GM19099 (cell line): ENCODE data around the gene NECTIN4.

Experiments used
- POLR2A ChIP-seq: IDR thresholded peaks from 3 replicates; pipeline ENCODE4 v1.6.1; 2011; ENCODE audit warnings: low read depth; ENCODE audit not compliant: insufficient read length; ENCODE audit errors: extremely low read depth

NECTIN4 gene

DNA sequence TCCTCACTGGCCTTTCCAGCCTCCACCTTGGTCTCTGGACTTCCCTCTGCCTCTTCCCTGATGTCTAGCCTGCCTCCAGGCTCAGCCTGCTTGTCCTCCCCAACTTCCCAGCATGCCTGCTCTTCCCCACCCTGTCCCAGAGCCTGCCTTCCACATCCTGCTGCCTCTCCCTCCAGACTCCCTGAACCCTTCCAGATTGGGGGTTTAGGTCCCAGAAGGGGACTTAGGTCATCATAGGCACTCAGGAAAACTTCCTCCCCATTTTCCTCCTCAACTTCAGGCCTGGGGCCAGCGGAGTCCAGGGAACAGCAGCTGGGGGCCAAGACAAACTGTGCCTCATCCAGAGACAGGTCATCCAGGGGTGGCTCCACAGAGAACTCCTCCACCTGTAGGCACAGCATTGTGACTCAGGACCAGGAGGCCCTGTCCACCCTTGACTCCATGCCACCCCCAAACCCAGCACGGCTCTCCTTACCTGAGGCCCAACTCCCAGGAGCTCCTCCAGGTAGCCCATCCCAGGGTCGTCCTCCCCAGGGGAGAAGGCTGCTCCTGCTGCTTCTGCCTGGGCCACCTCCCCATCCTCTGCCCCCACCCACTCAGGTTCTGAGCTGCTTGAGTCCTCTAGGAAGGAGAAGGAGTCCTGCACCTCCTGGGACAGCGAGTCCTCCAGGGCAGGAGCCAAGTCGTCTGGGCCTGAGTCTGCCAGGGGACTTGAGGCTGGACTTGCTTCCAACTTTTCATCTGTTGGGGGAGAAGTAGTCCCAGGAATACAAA, 40.2 kb downstream of the NECTIN4 start:
- no peak for TF ChIP-seq POLR2A

DNA sequence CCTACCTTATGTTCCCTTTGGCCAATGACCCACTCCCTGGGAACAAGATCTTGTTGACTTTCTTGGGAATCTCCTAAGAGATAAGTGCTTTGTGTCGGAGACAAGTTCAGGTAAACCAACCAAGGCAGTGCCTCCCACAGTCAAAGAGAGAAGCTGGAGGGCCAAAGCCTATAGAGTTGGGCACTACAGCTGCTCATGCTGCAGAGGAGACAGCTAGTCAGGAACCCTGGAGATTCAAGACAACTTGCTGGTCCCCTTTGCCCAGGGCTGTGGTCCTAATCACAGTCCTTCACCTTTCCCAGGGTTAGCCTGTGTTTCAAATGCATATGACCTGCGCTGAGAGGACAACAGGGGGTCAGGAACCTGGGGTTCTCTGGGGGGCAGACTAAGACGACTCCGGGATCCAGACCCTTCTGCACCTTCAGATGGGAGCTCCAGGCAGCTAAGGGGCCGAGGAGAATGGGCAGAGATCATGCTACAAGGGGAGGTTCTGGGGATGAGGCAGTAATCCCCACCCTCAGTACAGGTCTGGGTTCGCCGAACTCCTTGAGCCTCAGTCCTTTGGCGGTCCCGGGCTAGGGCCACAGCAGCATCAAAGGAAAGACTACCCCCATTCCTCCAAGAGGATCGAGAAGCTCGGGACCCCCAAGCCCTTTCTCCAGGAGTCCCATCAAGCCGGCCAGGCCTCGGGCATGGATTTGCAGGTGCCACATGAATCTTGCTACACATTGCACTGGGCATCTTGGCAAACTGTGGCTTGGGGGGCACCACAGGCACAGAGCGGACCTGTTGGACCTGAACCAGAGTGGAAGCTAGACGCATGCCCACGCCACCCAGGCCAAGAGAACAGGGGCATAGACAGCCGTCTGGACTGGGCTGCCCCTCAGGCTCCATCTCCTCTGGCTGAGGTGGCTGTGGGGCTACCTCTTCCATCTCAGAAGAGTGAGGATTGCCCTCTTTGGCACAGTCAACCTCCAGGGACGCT, 41.6 kb downstream of the NECTIN4 start:
- TF ChIP-seq POLR2A = peak; percentile 23

DNA sequence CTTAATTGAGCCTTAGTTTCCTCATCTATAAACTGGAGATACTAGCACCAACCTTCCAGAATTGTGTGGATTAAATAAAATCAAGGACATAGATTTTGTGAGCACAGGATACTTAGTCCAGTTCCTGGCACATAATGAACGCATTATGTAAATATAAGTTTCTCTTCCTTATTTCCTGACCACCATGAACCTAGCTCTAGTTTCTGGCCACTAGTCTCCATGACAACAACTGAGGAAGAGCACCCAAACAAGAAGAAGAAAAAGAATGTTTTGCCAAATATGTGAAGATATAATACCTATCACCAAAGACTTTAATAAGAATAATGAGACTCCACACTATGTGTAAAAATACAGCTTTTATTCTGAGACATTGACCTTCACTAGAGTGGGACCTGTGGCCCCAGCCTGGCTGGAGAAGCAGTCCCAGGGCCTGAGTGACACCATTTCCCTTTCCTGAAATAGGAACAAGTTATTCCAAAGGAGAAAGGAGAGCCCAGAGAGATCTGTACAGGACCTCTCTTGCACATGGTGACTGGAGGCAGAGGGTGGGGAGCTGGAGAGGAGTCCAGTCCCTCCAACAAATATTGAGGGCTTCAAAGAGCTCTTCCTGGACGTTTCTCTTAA, 42.6 kb downstream of the NECTIN4 start:
- no peak for TF ChIP-seq POLR2A

DNA sequence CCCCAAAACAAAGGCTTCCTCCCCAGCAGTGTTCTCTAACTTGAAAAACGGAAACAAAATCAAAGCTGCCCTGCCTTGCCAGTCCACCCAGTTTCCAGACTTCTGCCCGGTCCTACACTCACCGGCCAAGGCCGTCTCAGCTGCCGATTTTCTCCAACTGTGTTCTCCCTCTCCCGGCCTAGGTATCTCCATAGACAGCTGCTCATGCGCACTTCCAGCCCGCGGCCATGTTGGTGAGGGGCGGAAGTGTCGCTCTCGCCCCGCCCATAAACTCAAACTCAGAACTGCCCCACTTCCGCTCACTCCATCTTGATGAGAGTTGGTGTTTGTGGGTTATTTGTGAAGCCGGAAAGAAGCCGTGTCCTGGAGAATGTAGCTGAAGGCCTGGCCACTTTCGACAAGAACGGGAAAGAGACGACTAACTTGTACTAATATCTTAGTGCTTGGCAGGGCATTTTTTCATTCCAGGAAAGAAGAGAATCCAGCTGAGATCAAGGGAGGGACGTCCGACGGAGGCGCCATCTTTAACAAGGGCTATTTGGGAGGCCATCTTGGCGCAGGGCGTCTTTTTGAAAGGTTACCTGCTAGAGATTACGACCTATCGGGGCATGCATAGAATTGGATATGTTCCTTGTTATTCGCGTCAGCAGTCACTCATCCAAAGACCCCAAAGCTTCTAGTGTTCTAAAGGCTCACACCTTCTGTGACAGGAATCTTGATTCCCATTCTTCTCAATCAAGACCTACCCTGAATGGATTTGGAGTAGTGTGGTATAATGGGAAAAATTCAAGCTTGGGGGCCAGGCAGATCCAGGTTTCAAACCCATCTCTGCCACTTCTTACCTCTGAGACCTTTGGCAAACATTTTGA, 43.4 kb downstream of the NECTIN4 start, which contains the start of gene USF1:
Gene USF1 (minus strand): TSS at position 242 of the 869 bp plus-strand sequence. CDS start 2,702 bp downstream, outside the sequence.
- peak; percentile 74 for TF ChIP-seq POLR2A

GRCh38 chr1:161044908-161045735, 44.2 kb downstream of the NECTIN4 start:
- TF ChIP-seq POLR2A = peak; percentile 63

DNA sequence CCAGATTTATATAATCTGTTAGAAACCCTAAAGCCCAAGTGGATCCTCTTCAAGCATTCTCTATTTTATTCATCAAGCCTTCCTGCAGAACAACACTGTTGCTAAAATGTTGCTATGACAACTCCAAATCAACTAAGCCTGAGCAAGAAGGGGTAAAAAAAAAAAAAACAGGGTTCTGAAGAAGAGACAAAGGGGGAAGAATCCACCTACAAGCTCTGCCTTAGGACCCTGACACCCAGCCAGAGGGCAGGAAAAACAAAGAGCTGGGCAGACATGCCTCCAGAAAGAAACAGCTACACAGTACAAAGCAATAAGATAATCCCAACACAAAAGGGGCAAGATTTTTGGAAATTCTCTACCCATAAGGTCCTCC, 44.8 kb downstream of the NECTIN4 start:
- TF ChIP-seq POLR2A = no peak

- TF ChIP-seq POLR2A = no peak
These were observed 49.8 kb downstream of the NECTIN4 start for GRCh38 chr1:161039546-161039945.

GRCh38 chr1:161039154-161039545, 50.2 kb downstream of the NECTIN4 start:
- TF ChIP-seq POLR2A = no peak

GRCh38 chr1:161038523-161039153, 50.7 kb downstream of the NECTIN4 start, which contains the start of gene TSTD1:
TSTD1 (minus strand) TSS chr1:161038964; CDS start chr1:161038889, 75 bp downstream.
- TF ChIP-seq POLR2A = peak; percentile 72

DNA sequence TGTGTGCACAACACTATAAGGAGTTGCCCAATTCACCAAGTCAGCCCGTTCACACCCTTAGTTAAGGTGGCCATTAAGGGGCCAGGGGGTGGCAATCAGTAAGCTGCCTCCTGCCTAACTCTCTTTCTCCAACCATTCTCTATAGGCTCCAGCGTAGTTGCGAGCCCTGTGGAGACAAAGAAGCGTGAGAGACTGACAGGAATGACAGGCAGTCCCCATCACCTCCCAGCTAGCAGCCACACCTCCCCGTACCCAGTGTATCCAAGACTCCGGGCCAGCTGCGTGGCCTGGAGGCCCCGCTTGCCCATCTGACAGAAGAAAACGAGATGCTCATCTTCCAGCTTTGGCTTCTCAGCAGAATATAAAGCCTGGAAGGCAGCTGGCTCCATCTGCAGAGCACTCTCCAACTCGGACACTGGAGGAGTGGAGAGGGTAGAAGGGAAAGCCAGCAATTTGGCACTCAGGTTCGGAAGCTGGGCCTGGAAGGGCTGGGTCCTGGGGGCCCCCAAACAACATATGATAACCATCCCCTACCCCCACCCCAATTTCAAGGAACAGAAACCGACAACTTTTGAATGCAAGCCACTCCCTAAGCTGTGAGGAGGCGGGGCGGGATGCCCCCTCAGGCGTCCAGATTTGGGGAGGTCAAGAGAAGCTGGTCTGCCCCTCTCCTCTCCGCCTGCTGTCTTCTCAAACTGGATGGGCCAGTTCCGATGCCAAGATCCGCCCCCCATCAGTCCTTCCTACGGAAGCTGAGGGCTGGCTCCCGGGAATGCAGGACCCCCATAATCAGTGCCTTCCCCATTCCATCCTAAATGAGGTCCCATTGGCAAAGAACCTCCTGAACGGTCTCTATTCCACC, 51.5 kb downstream of the NECTIN4 start:
- TF ChIP-seq POLR2A = no peak

DNA sequence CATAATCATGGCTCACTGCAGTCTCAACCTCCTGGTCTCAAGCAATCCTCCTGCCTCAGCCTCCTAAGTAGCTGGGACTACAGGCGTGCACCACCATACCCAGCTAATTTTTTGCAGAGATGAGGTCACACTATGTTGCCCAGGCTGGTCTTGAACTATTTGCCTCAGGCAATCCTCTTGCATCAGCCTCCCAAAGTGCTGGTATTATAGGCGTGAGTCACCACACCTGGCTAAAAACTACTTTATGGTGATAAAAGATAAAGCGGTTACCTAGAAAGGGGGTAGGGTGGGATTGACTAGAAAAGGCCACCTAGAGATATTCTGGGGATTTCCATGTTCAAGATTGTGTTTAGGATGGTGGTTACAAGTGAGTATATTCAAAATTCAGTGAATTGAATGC, 55.6 kb downstream of the NECTIN4 start:
- no peak for TF ChIP-seq POLR2A

- no peak for TF ChIP-seq POLR2A
These were observed 56.9 kb downstream of the NECTIN4 start for GRCh38 chr1:161032409-161032808.
